ENCODE measurements around the gene ZDHHC21. TPM values are rescaled to one million over a fixed set of nuclear protein-coding genes. Genes with fewer than 3 reads are reported as not detected.

Gene ZDHHC21
- total and polyA plus RNA-seq, 2 of the 8 experiments (the other 6 are each of a cell fraction or from before 2014, with no cell fraction given) = 1.9 to 6.0 TPM

- TF ChIP-seq ATF3 (IDR thresholded peaks at IDR 0.05; ENCODE audit: insufficient read depth, low read depth, low read length) = no peak
These were observed 74.3 kb downstream of the ZDHHC21 start (continued) for GRCh38 chr9:14618836-14619420.
